GM04503 (cell line): ENCODE measurements around the gene SPINT2.

Experiments used
- DNase-seq: peaks from one replicate; pipeline ENCODE4 v3.0.0-alpha.2; 2012; ENCODE audit warnings: low read depth

Gene SPINT2

GRCh38 chr19:38268539-38268938, 4.2 kb downstream of the SPINT2 start:
- no peak for DNase-seq

DNA sequence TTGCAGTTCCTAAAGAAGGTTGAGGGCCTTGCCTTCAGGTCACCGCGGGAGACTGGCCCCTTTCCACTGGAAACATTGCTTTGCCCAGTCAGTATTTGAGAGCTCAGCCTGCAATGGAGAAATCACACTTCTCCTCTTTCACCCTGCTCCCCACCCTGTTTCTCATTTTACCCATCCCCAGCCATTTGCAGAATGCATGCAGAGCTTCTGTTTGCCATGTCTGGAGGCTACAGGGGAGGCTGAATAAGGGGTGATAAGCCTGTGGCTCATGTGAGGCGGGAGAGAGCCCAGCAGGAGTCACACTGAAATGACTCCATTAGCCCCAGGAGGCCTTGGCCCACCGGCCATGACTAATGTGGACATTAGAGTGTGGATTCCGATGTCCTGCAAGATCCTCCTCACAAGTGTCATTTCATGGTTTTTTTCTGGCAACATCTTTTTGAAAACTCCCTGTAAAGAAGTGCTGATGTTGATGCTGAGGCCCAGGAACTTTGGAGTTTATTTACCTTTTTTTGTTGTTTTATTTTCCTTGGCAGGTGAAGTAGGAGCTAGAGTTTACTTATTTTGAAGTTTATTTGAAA, 6.3 kb downstream of the SPINT2 start:
- no peak for DNase-seq

- DNase-seq: no peak
These were observed 9.1 kb downstream of the SPINT2 start for GRCh38 chr19:38273499-38273898.

DNA sequence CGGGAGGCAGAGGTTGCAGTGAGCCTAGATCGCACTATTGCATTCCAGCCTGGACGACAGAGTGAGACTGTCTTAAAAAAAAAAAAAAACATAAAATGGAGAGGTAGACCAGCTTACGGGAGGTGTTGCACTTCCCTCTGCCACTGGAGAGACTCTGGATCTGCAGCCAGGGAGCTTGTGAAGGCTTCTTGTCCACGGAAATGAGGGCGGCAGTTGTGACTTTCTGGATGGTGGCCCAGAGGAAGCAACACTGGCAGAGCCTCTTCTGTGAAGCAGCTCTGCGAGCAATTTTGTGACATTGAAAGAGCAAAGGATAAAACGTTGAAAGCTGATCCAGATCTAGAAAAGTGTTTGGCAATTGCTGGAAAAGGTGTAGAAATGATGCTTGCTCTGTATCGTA, 10.4 kb downstream of the SPINT2 start:
- DNase-seq: no peak

GRCh38 chr19:38276942-38277517, 12.7 kb downstream of the SPINT2 start:
- DNase-seq: no peak

DNA sequence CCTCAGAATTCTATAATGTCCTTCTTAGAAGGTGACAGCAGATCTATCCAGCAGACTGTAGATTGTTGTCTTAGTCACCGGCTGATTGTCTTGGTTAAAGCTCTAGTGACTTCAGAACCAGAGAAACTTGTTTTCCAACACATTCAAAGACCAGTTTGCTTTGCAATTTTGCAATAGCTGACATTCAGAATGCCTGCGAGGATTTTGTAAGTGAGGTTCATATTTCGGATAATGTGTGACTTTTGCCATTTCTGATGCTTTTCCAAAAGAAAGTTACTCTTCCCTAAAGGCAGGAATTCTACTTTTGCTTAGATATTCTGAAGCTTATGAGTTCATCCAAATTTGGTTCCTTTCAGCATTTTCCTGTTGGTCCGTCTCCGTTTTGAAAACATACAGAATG, 13.2 kb downstream of the SPINT2 start:
- DNase-seq: no peak

GRCh38 chr19:38277969-38278680, 13.8 kb downstream of the SPINT2 start:
- peak; percentile 86 for DNase-seq

DNA sequence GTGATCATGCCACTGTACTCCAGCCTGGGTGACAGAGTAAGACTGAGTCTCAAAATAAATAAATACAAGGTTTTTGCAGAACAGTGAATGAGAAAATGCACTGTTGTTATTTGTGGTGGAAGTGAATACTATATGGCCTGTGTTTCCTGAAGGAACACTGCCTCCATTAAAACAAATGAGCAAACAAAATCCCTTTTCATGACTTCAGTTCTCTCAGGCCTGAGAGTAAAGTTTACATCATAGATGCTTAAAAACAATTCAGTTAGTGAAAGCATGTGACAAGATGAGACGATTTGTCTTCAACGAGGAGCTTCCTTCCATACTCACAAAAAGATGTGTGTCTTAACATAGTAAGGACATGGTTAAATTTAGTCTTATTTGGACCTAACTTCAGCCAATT, 14.4 kb downstream of the SPINT2 start:
- DNase-seq: no peak

- no peak for DNase-seq
These were observed 15.9 kb downstream of the SPINT2 start for GRCh38 chr19:38280030-38280921.

DNA sequence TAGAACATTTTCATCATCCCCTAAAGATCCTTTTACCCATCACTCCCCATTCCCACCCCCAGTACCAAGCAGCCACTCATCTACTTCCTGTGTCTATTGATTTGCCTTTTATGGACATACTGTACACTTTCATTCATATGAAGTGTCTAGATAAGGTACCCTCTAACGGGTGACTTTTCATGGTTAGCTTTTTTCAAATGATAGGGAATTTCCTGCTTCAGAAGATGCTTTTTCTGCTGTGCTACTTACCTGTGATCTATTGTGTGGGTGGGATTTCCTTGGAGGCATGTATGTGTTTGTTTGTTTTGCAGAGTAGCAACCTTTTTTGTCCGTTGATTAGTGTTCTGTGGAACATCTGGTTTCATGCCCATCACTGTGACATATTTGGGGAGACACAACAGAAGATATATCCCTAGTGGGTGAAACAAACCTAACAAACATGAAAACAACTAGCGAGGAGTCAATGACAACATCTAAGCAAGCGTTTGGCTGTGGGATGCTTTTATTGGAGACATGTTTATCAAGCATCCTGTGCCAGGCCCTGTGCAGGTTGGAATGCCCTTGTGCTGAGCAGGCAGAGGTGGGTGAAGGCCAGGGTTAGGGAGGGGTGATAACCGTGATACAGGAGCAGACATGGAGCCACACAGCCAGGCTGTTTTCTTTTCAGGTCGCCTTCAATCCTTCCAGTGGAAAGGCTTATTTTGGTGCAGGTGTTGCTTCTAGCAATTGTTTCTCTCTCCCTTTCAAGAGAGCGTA, 17.6 kb downstream of the SPINT2 start:
- DNase-seq: no peak

DNA sequence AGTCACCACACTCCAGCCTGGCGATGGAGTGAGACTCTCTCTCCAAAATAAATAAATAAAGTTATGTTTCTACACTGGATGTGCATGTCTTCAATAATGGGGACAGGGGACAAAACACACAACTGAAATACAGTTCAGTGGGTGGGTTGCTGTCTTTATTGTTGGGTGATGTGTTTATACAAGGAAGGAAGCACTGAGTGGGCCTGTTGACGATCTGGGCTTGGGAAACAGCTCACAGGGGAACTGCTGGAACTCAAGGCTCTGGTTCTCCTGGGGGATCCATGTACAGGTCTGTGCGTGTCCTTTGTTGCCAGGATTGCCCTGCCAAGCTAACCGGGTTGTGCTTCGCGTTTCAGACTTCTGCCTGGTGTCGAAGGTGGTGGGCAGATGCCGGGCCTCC, 18.9 kb downstream of the SPINT2 start:
- no peak for DNase-seq

- DNase-seq: no peak
These were observed 20.0 kb downstream of the SPINT2 start for GRCh38 chr19:38284422-38284821.

DNA sequence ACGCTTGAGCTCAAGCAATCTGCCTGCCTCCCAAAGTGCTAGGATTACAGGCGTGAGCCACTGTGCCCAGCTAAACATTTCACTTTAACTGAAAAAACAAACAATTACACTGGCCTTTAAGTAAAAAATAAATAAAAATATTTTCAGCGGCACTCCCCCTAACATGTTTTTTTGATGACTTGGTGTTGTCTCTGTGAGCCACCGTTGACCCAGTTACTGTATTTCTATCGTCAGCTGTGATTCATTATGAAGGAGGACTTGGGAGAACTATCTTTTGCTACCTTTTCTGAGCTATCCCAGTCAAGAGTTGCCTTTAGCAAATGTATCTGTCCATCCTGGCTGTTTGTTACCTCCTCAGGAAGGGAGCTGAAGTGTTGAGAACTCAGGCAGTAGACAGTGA, 21.2 kb downstream of the SPINT2 start:
- DNase-seq: no peak

- DNase-seq: no peak
These were observed 23.2 kb downstream of the SPINT2 start for GRCh38 chr19:38287604-38288003.

- DNase-seq: no peak
These were observed 23.9 kb downstream of the SPINT2 start for GRCh38 chr19:38288123-38288855.

- no peak for DNase-seq
These were observed 25.6 kb downstream of the SPINT2 start for GRCh38 chr19:38289955-38290354.

- peak; percentile 90 for DNase-seq
These were observed 26.3 kb downstream of the SPINT2 start for GRCh38 chr19:38290631-38291147.

- no peak for DNase-seq
These were observed 27.5 kb downstream of the SPINT2 start for GRCh38 chr19:38291855-38292254.

GRCh38 chr19:38293281-38293680, 28.9 kb downstream of the SPINT2 start:
- no peak for DNase-seq

DNA sequence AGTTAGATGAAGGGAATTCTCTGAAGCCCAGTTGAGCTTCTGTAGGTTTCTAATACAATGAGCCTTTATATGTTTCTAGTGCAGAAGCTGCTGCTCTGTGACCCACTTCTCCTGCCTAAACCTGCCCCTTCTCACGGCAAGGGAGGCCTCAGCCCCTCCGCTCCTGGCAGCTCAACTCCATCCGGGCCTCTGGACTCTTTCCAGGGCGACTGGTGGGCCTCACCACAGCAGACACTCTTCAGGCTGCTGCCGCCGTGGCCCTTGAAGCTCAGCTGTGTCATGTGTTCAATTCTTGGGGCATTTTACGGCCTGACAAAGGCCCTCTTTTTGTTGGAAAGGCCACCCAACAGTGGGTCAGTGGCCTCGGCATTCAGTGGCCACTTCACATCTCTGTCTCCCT, 29.7 kb downstream of the SPINT2 start:
- DNase-seq: no peak
